Measurements from ENCODE around the gene PNPLA3. TPM values are rescaled to one million over a fixed set of nuclear protein-coding genes. Genes with fewer than 3 reads are reported as not detected.

The PNPLA3 gene
- polyA plus RNA-seq, 1 experiment = 4.8 TPM

GRCh38 chr22:43988116-43988820 lies 64.7 kb downstream of the PNPLA3 start:
- Histone ChIP-seq H3K36me3 (ENCODE audit: control insufficient read depth, insufficient read depth, low read length) (peaks cover 25% of the 10 kb centered on the region), H3K27me3 (ENCODE audit: control insufficient read depth, insufficient read depth, low read length) (no peaks in the 10 kb centered on the region), H3K4me3 (ENCODE audit: low read depth, low read length) (no peak overlapping the region)
- POLR2A ChIA-PET = no interaction called here
- no peak for DNase-seq (ENCODE audit: low read depth)
- CTCF ChIA-PET = interaction anchor here (0.9 to 2.3 kb wide), 5 partner anchors 11 to 697 kb away, joined by 3 to 10 read pairs (median 3); no protein-coding TSS in a partner anchor
- no peak for TF ChIP-seq CTCF (IDR thresholded peaks at IDR 0.05; ENCODE audit: insufficient read depth, low read depth, low read length)

GRCh38 chr22:43988960-43989359 lies 65.4 kb downstream of the PNPLA3 start:
- Histone ChIP-seq H3K36me3 (ENCODE audit: control insufficient read depth, insufficient read depth, low read length) (peaks cover 24% of the 10 kb centered on the region), H3K27me3 (ENCODE audit: control insufficient read depth, insufficient read depth, low read length) (no peaks in the 10 kb centered on the region), H3K4me3 (ENCODE audit: low read depth, low read length) (no peak overlapping the region)
- ChIA-PET CTCF (interaction anchor here (2.3 to 6.9 kb wide), 2 partner anchors 636 kb away, joined by 10 to 150 read pairs; no protein-coding TSS in a partner anchor), POLR2A (no interaction called here)
- no peak for DNase-seq (ENCODE audit: low read depth)
- no peak for TF ChIP-seq CTCF (IDR thresholded peaks at IDR 0.05; ENCODE audit: insufficient read depth, low read depth, low read length)

- no peak for TF ChIP-seq CTCF (IDR thresholded peaks at IDR 0.05; ENCODE audit: insufficient read depth, low read depth, low read length)
- no peak overlapping the region for H3K4me3 ChIP-seq (ENCODE audit: low read depth, low read length)
- H3K36me3 ChIP-seq (ENCODE audit: control insufficient read depth, insufficient read depth, low read length) = peaks cover 27% of the 10 kb centered on the region
- CTCF ChIA-PET = interaction anchor here (0.9 to 6.9 kb wide), 2 partner anchors 578 to 635 kb away, joined by 3 to 150 read pairs; no protein-coding TSS in a partner anchor
- no peaks in the 10 kb centered on the region for H3K27me3 ChIP-seq (ENCODE audit: control insufficient read depth, insufficient read depth, low read length)
- POLR2A ChIA-PET = no interaction called here
- no peak for DNase-seq (ENCODE audit: low read depth)
Observed at GRCh38 chr22:43990044-43990443, 66.4 kb downstream of the PNPLA3 start.

GRCh38 chr22:43991316-43992020 lies 67.9 kb downstream of the PNPLA3 start:
- CTCF ChIA-PET = interaction anchor here (0.8 to 6.9 kb wide), 6 partner anchors 9 to 634 kb away, joined by 3 to 150 read pairs (median 18); no protein-coding TSS in a partner anchor
- no peak for TF ChIP-seq CTCF (IDR thresholded peaks at IDR 0.05; ENCODE audit: insufficient read depth, low read depth, low read length)
- H3K27me3 ChIP-seq (ENCODE audit: control insufficient read depth, insufficient read depth, low read length) = no peaks in the 10 kb centered on the region

GRCh38 chr22:43992331-43992821 lies 68.8 kb downstream of the PNPLA3 start:
- peaks cover 40% of the 10 kb centered on the region for H3K36me3 ChIP-seq (ENCODE audit: control insufficient read depth, insufficient read depth, low read length)
- ChIA-PET CTCF (interaction anchor here (0.8 to 6.9 kb wide), 29 partner anchors 9 to 746 kb away, joined by 3 to 150 read pairs (median 7); no protein-coding TSS in a partner anchor), POLR2A (no interaction called here)
- no peak overlapping the region for H3K4me3 ChIP-seq (ENCODE audit: low read depth, low read length)
- TF ChIP-seq CTCF (IDR thresholded peaks at IDR 0.05; ENCODE audit: insufficient read depth, low read depth, low read length) = no peak
- DNase-seq (ENCODE audit: low read depth) = peak; percentile 41
- no peaks in the 10 kb centered on the region for H3K27me3 ChIP-seq (ENCODE audit: control insufficient read depth, insufficient read depth, low read length)

More at GRCh38 chr22:43991316-43992020, 67.9 kb downstream of the PNPLA3 start:
- DNase-seq (ENCODE audit: low read depth) = no peak
- Histone ChIP-seq H3K36me3 (ENCODE audit: control insufficient read depth, insufficient read depth, low read length) (peaks cover 36% of the 10 kb centered on the region), H3K4me3 (ENCODE audit: low read depth, low read length) (no peak overlapping the region)
- POLR2A ChIA-PET = no interaction called here

All from BJ (cell line).